ENCODE measurements around the gene SMAD7.
A peak's percentile ranks its signal among the peaks of the same experiment; 100 is the strongest.

The SMAD7 gene

GRCh38 chr18:48914581-48915251 lies 36.0 kb downstream of the SMAD7 start:
- DNase-seq (ENCODE audit: low spot score) = no peak

- DNase-seq (ENCODE audit: low spot score) = no peak
Measured at GRCh38 chr18:48913775-48914174, 37.0 kb downstream of the SMAD7 start.

- no peak for DNase-seq (ENCODE audit: low spot score)
Measured at GRCh38 chr18:48913201-48913600, 37.6 kb downstream of the SMAD7 start.

GRCh38 chr18:48910972-48911545 lies 39.7 kb downstream of the SMAD7 start:
- no peak for DNase-seq (ENCODE audit: low spot score)

GRCh38 chr18:48909721-48910120 lies 41.0 kb downstream of the SMAD7 start:
- DNase-seq (ENCODE audit: low spot score) = no peak

- no peak for DNase-seq (ENCODE audit: low spot score)
Measured at GRCh38 chr18:48908916-48909315, 41.8 kb downstream of the SMAD7 start.

GRCh38 chr18:48905513-48905912 lies 45.3 kb downstream of the SMAD7 start:
- DNase-seq (ENCODE audit: low spot score) = no peak

- no peak for DNase-seq (ENCODE audit: low spot score)
Measured at GRCh38 chr18:48904847-48905394, 45.8 kb downstream of the SMAD7 start.

- no peak for DNase-seq (ENCODE audit: low spot score)
Measured at GRCh38 chr18:48904091-48904490, 46.7 kb downstream of the SMAD7 start.

- peak; percentile 85 for DNase-seq (ENCODE audit: low spot score)
Measured at GRCh38 chr18:48902856-48903601, 47.7 kb downstream of the SMAD7 start.

GRCh38 chr18:48902023-48902855 lies 48.5 kb downstream of the SMAD7 start:
- DNase-seq (ENCODE audit: low spot score) = peak; percentile 94

- DNase-seq (ENCODE audit: low spot score) = no peak
Measured at GRCh38 chr18:48901145-48902022, 49.4 kb downstream of the SMAD7 start.

GRCh38 chr18:48900469-48900868 lies 50.3 kb downstream of the SMAD7 start:
- DNase-seq (ENCODE audit: low spot score) = no peak

- DNase-seq (ENCODE audit: low spot score) = no peak
Measured at GRCh38 chr18:48899558-48900174, 51.1 kb downstream of the SMAD7 start.

- DNase-seq (ENCODE audit: low spot score) = no peak
Measured at GRCh38 chr18:48898521-48898920, 52.2 kb downstream of the SMAD7 start.

GRCh38 chr18:48897531-48897930 lies 53.2 kb downstream of the SMAD7 start:
- DNase-seq (ENCODE audit: low spot score) = no peak

- DNase-seq (ENCODE audit: low spot score) = no peak
Measured at GRCh38 chr18:48896875-48897511, 53.8 kb downstream of the SMAD7 start.

GRCh38 chr18:48896326-48896874 lies 54.4 kb downstream of the SMAD7 start:
- DNase-seq (ENCODE audit: low spot score) = no peak

GRCh38 chr18:48894799-48895346 lies 55.9 kb downstream of the SMAD7 start:
- no peak for DNase-seq (ENCODE audit: low spot score)
